Measurements from ENCODE around the gene VPS8.

VPS8 gene

DNA sequence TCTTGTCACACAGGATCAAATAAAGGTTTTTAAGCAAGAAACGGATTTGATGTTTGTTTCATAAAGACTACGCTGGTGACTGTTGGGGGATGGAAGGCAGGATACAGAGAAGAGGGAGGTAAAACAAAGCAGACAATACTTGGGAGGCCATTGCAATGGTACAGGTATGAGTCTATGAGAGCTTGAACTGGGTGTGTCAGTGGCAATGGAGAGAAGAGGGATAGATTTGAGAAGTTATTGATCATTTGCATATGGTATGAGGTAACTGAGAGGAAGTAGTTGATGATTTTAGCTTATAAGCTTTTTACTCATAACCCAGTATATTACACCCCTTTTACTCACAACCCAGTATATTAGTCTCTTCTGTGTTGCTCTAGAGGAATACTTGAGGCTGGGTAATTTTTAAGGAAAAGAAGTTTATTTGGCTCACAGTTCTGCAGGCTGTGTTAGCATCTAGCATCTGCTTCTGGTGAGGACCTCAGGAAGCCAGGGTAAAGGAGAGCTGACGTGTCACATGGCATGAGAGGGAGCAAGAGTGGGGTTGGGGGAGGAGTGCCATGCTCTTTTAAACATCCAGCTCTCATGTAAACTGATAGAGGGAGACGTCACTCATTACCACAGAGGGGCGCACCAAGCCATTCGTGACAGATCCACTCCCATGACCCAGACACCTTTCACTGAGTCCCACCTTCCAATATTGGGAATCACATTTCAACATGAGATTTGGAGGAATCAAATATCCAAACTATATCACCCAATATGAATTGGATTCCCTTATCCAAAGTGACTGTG is 153.9 kb downstream of the VPS8 start:
- CTCF ChIA-PET, result no interaction called here
- H3K4me3 ChIP-seq (ENCODE audit: low read depth, low read length), result no peak overlapping the region
- H3K9me3 ChIP-seq (ENCODE audit: control insufficient read depth, insufficient read depth, low read depth, low read length), result no peaks in the 10 kb centered on the region
- no peaks in the 10 kb centered on the region for H3K4me1 ChIP-seq (ENCODE audit: control insufficient read depth, insufficient read depth, low read length)
- no peak for TF ChIP-seq ZNF121 (tag by site-specific recombination; IDR thresholded peaks at IDR 0.05)
- TF ChIP-seq, protein P1, sequence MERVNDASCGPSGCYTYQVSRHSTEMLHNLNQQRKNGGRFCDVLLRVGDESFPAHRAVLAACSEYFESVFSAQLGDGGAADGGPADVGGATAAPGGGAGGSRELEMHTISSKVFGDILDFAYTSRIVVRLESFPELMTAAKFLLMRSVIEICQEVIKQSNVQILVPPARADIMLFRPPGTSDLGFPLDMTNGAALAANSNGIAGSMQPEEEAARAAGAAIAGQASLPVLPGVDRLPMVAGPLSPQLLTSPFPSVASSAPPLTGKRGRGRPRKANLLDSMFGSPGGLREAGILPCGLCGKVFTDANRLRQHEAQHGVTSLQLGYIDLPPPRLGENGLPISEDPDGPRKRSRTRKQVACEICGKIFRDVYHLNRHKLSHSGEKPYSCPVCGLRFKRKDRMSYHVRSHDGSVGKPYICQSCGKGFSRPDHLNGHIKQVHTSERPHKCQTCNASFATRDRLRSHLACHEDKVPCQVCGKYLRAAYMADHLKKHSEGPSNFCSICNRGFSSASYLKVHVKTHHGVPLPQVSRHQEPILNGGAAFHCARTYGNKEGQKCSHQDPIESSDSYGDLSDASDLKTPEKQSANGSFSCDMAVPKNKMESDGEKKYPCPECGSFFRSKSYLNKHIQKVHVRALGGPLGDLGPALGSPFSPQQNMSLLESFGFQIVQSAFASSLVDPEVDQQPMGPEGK (tag by site-specific recombination; IDR thresholded peaks at IDR 0.05), result no peak
- no peak for TF ChIP-seq ZNF549 (tag by site-specific recombination; IDR thresholded peaks at IDR 0.05)
- no peak for TF ChIP-seq ZNF830 (tag by site-specific recombination; IDR thresholded peaks at IDR 0.05; ENCODE audit: low read depth)
- no peak for TF ChIP-seq IKZF3 (tag by site-specific recombination; IDR thresholded peaks at IDR 0.05)
- TF ChIP-seq KLF9 (tag by site-specific recombination; IDR thresholded peaks at IDR 0.05; ENCODE audit: low read depth), result no peak
- TF ChIP-seq, protein P2, sequence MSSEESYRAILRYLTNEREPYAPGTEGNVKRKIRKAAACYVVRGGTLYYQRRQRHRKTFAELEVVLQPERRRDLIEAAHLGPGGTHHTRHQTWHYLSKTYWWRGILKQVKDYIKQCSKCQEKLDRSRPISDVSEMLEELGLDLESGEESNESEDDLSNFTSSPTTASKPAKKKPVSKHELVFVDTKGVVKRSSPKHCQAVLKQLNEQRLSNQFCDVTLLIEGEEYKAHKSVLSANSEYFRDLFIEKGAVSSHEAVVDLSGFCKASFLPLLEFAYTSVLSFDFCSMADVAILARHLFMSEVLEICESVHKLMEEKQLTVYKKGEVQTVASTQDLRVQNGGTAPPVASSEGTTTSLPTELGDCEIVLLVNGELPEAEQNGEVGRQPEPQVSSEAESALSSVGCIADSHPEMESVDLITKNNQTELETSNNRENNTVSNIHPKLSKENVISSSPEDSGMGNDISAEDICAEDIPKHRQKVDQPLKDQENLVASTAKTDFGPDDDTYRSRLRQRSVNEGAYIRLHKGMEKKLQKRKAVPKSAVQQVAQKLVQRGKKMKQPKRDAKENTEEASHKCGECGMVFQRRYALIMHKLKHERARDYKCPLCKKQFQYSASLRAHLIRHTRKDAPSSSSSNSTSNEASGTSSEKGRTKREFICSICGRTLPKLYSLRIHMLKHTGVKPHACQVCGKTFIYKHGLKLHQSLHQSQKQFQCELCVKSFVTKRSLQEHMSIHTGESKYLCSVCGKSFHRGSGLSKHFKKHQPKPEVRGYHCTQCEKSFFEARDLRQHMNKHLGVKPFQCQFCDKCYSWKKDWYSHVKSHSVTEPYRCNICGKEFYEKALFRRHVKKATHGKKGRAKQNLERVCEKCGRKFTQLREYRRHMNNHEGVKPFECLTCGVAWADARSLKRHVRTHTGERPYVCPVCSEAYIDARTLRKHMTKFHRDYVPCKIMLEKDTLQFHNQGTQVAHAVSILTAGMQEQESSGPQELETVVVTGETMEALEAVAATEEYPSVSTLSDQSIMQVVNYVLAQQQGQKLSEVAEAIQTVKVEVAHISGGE (tag by site-specific recombination; conservative IDR thresholded peaks at IDR 0.05; ENCODE audit: low read depth), result no peak
- TF ChIP-seq BCL11B (tag by site-specific recombination; IDR thresholded peaks at IDR 0.05; ENCODE audit: low read depth), result no peak
- TF ChIP-seq ZNF24 (tag by site-specific recombination; IDR thresholded peaks at IDR 0.05), result no peak
- TF ChIP-seq ZNF747 (tag by site-specific recombination; IDR thresholded peaks at IDR 0.05), result no peak
- POLR2A ChIA-PET, result no interaction called here
- peaks cover 0 to 16% of the 10 kb centered on the region in 2 experiments; a peak in 2 of 3 replicates for H3K36me3 ChIP-seq (ENCODE audit: control insufficient read depth in 2 of 2, insufficient read depth in 1 of 2, low read length in 2 of 2)
- H3K27ac ChIP-seq (ENCODE audit: extremely low read depth, low read depth, low read length), result no peak overlapping the region

DNA sequence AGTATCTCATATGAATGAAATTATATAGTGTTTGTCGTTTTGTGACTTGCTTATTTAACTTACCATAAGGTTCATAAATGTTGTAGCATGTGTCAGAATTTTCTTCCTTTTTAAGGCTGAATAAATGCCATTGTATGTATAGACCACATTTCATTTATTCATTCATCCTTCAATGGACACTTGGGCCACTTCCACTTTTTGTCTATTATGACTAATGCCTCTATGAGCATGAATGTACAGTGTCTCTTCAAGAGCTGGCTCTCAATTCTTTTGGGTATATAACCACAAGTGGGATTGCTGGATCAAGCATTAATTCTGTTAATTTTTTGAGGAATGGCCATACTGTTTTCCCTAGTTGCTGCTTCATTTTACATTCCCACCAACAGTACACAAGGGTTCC is 156.1 kb downstream of the VPS8 start:
- POLR2A ChIA-PET, result no interaction called here
- CTCF ChIA-PET, result interaction anchor here (0.9 kb wide), 1 partner anchor 9 kb away, joined by 3 read pairs; no protein-coding TSS in a partner anchor
- no peaks in the 10 kb centered on the region for H3K9me3 ChIP-seq (ENCODE audit: control insufficient read depth, insufficient read depth, low read depth, low read length)
- TF ChIP-seq ZNF202 (tag by site-specific recombination; IDR thresholded peaks at IDR 0.05; ENCODE audit: borderline replicate concordance) (no peak), ZNF549 (tag by site-specific recombination; IDR thresholded peaks at IDR 0.05) (no peak), ZNF274 (IDR thresholded peaks at IDR 0.05; ENCODE audit: low read length) (no peak), ZNF274 (tag by site-specific recombination; IDR thresholded peaks at IDR 0.05; ENCODE audit: borderline replicate concordance) (no peak), YY2 (tag by site-specific recombination; IDR thresholded peaks at IDR 0.05) (no peak)
- TF ChIP-seq, protein P3, sequence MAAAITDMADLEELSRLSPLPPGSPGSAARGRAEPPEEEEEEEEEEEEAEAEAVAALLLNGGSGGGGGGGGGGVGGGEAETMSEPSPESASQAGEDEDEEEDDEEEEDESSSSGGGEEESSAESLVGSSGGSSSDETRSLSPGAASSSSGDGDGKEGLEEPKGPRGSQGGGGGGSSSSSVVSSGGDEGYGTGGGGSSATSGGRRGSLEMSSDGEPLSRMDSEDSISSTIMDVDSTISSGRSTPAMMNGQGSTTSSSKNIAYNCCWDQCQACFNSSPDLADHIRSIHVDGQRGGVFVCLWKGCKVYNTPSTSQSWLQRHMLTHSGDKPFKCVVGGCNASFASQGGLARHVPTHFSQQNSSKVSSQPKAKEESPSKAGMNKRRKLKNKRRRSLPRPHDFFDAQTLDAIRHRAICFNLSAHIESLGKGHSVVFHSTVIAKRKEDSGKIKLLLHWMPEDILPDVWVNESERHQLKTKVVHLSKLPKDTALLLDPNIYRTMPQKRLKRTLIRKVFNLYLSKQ (tag by site-specific recombination; IDR thresholded peaks at IDR 0.05; ENCODE audit: borderline replicate concordance), result no peak
- TF ChIP-seq, protein P4, sequence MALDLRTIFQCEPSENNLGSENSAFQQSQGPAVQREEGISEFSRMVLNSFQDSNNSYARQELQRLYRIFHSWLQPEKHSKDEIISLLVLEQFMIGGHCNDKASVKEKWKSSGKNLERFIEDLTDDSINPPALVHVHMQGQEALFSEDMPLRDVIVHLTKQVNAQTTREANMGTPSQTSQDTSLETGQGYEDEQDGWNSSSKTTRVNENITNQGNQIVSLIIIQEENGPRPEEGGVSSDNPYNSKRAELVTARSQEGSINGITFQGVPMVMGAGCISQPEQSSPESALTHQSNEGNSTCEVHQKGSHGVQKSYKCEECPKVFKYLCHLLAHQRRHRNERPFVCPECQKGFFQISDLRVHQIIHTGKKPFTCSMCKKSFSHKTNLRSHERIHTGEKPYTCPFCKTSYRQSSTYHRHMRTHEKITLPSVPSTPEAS (tag by site-specific recombination; IDR thresholded peaks at IDR 0.05), result no peak
- TF ChIP-seq, protein P5, sequence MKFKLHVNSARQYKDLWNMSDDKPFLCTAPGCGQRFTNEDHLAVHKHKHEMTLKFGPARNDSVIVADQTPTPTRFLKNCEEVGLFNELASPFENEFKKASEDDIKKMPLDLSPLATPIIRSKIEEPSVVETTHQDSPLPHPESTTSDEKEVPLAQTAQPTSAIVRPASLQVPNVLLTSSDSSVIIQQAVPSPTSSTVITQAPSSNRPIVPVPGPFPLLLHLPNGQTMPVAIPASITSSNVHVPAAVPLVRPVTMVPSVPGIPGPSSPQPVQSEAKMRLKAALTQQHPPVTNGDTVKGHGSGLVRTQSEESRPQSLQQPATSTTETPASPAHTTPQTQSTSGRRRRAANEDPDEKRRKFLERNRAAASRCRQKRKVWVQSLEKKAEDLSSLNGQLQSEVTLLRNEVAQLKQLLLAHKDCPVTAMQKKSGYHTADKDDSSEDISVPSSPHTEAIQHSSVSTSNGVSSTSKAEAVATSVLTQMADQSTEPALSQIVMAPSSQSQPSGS (tag by site-specific recombination; IDR thresholded peaks at IDR 0.05; ENCODE audit: low read depth), result no peak
- H3K4me3 ChIP-seq (ENCODE audit: low read depth, low read length), result no peak overlapping the region
- H3K36me3 ChIP-seq (ENCODE audit: control insufficient read depth in 2 of 2, insufficient read depth in 1 of 2, low read length in 2 of 2), result peaks cover 0 to 24% of the 10 kb centered on the region in 2 experiments; a peak in 2 of 3 replicates
- no peak overlapping the region for H3K27ac ChIP-seq (ENCODE audit: extremely low read depth, low read depth, low read length)
- H3K4me1 ChIP-seq (ENCODE audit: control insufficient read depth, insufficient read depth, low read length), result no peaks in the 10 kb centered on the region

Data from HEK293 (cell line).